Measurements from ENCODE around the gene GSE1.

The GSE1 gene

GRCh38 chr16:85649411-85650134 is 36.5 kb downstream of the GSE1 start:
- DNase-seq (ENCODE audit: low read depth): no peak

DNA sequence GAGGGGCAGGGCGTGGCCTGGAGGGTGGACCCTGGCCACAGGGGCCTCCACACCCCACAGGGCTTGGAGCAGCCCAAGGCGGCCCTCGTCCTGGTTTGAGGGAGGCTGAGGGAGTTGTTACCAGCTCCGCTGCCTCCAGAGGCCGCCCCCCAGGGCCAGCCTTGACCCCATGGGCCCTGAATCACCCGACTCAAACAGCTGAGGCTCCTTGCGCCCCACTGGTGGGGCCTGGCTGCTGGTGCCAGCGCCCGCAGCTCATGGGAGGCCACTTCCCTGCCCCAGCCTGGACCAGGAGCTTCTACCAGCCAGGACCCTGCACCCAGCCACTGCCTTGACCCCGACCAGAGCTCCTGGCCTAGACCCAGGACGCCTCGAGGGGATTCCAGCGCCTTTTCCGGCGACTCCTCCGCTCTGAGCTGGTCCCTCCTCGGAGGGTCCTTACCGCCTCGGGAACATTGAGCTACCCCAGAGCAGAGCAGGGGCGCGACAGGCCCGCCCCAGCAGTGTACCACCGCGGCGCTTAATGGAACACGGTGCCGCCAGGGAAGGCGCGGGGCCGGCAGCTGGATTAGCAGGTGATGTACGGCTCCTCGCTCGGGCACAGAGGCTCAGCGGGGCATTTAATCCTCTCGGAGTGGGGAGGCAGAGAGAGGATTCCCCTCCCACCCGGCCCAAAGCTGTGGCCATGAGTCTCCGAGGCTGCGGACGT is 37.2 kb downstream of the GSE1 start:
- no peak for DNase-seq (ENCODE audit: low read depth)

DNA sequence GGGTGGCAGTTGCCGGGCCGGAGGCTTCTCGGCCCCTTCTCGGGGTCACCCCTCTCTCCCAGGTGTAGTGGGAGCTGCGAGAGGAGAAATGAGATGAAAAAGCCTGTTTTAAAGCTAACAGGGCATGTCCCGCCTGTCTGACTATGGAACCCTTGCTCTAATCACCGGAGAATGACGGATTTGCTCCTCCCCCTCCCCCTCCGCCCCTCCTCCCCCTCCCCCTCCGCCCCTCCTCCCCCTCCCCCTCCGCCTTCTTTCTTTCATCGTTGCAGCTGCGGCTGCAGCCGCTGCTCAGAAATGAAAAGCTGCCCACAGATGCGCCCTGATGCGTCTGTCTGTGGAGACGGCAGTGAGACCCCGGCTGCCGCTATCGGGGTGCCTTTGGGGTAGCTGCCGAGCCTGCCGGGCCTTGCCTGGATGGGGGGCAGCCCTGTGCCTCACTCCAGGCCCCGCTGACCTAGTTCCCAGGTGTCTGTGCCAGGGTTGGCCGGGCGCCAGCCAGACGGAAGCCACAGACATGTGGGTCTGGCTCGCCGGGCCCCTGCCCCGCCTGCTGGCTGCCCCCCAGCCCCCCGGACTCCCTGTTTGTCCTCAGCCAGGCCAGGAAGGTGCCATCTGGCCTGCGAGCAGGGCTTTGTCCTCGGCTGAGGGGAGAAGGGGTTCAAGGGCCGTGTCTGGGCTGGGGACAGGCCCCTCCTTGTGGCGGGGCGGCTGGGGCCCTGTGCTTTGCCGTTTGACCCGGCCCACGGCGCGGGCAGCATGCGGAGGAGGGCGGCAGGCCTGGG is 37.9 kb downstream of the GSE1 start:
- no peak for DNase-seq (ENCODE audit: low read depth)

DNA sequence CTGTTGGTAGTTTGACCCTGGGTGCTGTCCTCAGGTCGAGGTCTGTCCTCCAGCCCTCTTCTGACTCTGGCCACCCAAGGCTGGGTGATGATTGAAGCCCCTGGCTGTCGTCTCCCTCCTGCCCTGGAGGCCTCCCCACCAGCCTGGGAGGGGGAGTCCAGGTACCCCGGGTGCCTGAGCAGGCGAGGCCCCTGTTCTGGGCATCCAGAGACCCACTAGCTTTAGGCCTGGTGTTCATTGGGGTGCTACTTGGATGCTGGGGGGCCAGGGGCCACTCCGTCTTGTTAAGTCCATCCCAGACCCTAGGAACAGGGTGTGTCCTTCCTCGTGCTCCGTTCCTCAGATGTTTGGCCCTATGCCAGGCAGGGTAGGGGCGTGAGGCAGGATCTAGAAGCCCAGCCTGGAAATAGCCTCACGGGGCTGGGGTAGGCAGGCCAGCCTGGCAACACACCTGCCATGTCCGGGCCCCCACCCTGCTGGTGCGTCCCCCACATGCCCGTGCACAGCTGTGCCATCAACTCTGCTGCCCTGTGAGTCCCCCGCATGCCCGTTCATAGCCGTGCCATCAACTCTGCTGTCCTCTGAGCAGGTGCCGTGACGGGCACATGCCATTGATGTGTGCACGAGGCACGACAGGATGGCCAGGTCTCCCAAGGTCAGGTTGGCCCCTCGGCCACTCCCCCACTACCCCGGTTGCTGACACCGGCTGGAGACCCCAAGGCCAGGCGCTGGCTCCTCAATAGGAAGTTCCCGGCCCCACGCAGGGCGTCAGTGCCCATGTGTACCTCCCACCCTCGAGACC is 38.7 kb downstream of the GSE1 start:
- no peak for DNase-seq (ENCODE audit: low read depth)

GRCh38 chr16:85652431-85653221 is 39.5 kb downstream of the GSE1 start:
- DNase-seq (ENCODE audit: low read depth): no peak

- DNase-seq (ENCODE audit: low read depth): no peak
Measured at GRCh38 chr16:85653290-85653891, 40.3 kb downstream of the GSE1 start.

DNA sequence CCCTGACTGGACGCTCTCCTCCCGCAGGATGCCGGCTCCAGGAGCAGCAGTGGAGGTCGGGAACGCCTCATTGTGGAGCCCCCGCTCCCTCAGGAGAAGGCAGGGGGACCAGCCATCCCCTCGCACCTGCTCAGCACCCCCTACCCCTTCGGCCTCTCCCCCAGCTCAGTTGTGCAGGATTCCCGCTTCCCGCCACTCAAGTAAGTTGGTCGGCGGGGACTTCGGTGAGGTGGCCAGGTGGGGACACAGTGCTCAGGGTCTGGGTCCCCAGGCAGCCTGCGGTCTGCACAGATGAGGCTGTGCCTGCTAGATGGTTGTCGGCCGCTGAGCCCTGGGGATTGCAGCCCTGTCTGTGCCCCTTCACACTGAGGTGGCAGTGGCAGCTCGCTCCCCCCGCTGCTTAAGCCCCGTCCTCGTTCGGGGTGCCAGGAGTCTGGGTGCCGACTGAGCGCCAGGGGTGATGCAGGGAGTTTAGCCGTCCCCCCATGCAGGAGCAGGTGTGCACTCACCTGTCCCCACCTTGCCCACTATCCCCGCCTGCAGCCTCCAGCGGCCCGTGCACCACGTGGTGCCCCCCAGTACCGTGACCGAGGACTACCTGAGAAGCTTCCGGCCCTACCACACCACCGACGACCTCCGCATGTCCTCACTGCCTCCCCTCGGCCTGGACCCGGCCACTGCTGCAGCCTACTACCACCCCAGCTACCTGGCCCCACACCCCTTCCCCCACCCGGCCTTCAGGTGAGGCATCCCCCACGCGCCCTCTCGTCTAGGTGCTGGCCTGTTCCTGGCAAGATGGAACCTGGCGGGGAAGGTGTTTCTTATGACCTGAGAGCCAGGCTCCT is 41.4 kb downstream of the GSE1 start:
- DNase-seq (ENCODE audit: low read depth): no peak

DNA sequence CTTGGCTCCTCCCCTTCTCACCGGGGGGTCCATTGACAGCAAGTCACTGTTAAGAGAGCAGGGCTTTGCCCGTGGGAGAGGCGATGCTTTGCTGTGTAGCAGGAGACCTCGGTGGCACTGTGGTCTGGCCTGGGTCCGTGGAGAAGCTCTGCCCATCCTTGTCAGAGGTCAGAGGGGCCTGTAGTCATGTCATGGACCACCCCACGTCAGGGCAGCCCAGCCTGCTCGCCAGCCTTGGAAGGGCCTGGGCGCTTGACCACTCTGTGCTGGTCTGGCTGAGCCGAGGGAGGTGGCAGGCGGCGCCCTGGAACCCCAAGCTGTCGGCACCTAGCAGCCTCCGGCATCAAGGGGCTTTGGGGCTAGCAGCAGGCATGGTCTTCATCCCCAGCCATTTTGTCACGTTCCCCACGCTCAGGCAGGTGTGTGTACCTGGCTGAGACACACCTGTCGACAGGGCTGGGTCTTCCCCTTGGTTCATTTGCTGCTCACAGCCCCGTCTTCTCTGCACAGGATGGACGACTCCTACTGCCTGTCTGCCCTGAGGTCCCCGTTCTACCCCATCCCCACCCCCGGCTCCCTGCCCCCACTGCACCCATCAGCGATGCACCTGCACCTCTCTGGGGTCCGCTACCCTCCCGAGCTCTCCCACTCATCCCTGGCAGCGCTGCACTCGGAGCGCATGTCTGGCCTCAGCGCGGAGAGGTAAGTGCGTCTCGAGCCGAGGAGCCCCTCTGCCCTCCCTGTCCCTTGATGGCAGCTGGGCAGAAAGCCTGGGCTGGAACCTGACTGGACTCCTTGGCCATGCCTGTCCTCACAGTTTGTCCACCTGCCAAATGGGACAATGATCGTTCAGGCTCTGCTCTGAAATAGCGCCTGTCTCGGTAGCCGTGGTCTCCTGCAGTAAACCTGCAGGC is 42.4 kb downstream of the GSE1 start:
- DNase-seq (ENCODE audit: low read depth): no peak

GRCh38 chr16:85656351-85657266 is 43.5 kb downstream of the GSE1 start:
- DNase-seq (ENCODE audit: low read depth): no peak

DNA sequence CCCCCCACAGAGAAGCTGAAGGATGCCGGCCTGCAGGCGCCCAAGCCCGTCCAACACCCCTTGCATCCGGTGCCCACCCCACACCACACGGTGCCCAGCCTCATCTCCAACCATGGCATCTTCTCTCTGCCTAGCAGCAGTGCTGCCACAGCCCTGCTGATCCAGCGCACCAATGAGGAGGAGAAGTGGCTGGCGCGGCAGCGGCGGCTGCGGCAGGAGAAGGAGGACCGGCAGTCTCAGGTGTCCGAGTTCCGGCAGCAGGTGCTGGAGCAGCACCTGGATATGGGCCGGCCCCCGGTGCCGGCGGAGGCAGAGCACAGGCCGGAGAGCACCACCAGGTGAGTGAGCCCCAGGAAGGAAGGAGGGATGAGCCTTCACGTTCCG is 44.1 kb downstream of the GSE1 start:
- no peak for DNase-seq (ENCODE audit: low read depth)

- no peak for DNase-seq (ENCODE audit: low read depth)
Measured at GRCh38 chr16:85657996-85658395, 44.9 kb downstream of the GSE1 start.

DNA sequence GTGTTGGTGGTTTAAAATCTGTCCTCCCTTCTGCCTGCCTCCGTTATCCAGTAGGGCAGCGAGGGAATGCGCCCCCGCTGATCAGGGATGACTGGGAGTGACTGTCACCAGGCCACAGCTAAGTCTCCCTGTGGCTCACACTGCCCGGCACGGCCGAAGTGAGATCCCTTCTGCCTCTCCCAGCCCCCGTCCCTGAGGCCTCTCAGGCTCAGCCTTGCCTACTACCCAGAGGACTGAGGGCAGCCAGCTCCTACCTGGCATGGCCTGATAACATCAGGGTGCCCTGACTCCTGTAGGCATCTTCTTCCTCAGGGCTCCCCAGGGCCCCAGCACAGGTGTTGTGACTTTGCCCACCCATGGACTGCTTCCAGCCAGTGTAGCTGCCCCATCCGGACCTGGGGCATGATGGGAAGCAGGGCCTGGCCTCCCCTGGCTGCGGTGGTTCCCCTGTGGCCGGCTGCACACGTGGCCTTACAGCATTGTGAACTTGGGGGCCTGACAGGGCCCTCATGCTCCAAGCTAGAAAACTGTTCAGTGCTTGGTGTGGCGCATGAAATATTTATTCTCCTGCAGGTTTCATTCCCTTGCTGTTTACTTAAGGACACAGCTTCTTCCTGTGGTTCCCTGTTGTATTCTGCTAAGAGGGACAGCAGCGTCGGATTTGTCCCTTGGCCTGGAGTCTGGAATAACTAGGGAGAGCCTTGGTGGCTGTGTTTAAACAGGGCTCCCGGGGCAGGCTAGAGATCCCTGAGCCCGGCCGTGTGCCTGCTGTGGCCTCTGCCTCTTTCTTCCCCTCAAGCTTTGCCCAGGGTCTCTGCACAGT is 45.6 kb downstream of the GSE1 start:
- no peak for DNase-seq (ENCODE audit: low read depth)

GRCh38 chr16:85659336-85659735 is 46.2 kb downstream of the GSE1 start:
- no peak for DNase-seq (ENCODE audit: low read depth)

- no peak for DNase-seq (ENCODE audit: low read depth)
Measured at GRCh38 chr16:85659805-85660511, 46.8 kb downstream of the GSE1 start.

- no peak for DNase-seq (ENCODE audit: low read depth)
Measured at GRCh38 chr16:85660843-85661739, 48.0 kb downstream of the GSE1 start.

Measured in non-pigmented ciliary epithelial cell (primary cell).